H1 (cell line): ENCODE data around the gene NLRP1.

Experiments used
- BRCA1 ChIP-seq: IDR thresholded peaks from 2 replicates; pipeline ENCODE4 v1.6.1; 2012; ENCODE audit warnings: low read depth, low read length, improper control_type of control experiment
- CREB1 ChIP-seq: IDR thresholded peaks from 2 replicates; pipeline ENCODE4 v1.6.1; 2012; ENCODE audit warnings: inconsistent platforms
- EP300 ChIP-seq, 2 experiments: IDR thresholded peaks; 1 replicate in 1 of 2; 2 replicates in 1 of 2; pipeline ENCODE4 v1.6.1; 2011 to 2012; ENCODE audit warnings: low read depth in 2 of 2, low read length in 2 of 2, mild to moderate bottlenecking in 2 of 2, borderline replicate concordance in 1 of 2, inconsistent platforms in 1 of 2, moderate library complexity in 1 of 2
- EZH2 ChIP-seq: fragments of 200-600 bp; sonication (generic); IDR thresholded peaks from 2 replicates; pipeline ENCODE4 v1.7.1; 2012; ENCODE audit warnings: low read depth, mild to moderate bottlenecking, moderate library complexity, low read length, inconsistent platforms; ENCODE audit not compliant: severe bottlenecking
- MAFK ChIP-seq: IDR thresholded peaks from 2 replicates; pipeline ENCODE4 v1.6.1; 2012; ENCODE audit warnings: low read depth, mild to moderate bottlenecking, improper control_type of control experiment, low read length
- POLR2A ChIP-seq, 2 experiments: IDR thresholded peaks; 1 replicate in 1 of 2; 2 replicates in 1 of 2; pipeline ENCODE4 v1.6.1; 2011; ENCODE audit warnings: low read depth in 2 of 2, low read length in 2 of 2, mild to moderate bottlenecking in 2 of 2; ENCODE audit errors: control extremely low read depth in 1 of 2
- RFX5 ChIP-seq: IDR thresholded peaks from 2 replicates; pipeline ENCODE4 v1.6.1; 2011; ENCODE audit warnings: low read depth, low read length, improper control_type of control experiment, borderline replicate concordance
- SIN3A ChIP-seq, 2 experiments: IDR thresholded peaks in 1 of 2; conservative IDR thresholded peaks in 1 of 2; 2 replicates each; pipeline ENCODE4 v1.6.1; 2011 to 2012; ENCODE audit warnings: low read length in 2 of 2, improper control_type of control experiment in 1 of 2, low read depth in 1 of 2, mild to moderate bottlenecking in 1 of 2
- SP1 ChIP-seq: IDR thresholded peaks from 2 replicates; pipeline ENCODE4 v1.6.1; 2011; ENCODE audit warnings: low read depth, low read length
- SP2 ChIP-seq: IDR thresholded peaks from 2 replicates; pipeline ENCODE4 v1.6.1; 2012; ENCODE audit warnings: mild to moderate bottlenecking, low read length, inconsistent platforms
- YY1 ChIP-seq: IDR thresholded peaks from 2 replicates; pipeline ENCODE4 v1.6.1; 2011; ENCODE audit warnings: low read depth, mild to moderate bottlenecking, low read length
- ZNF274 ChIP-seq: IDR thresholded peaks from 2 replicates; pipeline ENCODE4 v1.7.0; 2012; ENCODE audit warnings: low read length, borderline replicate concordance; ENCODE audit errors: extremely low read depth
- TF ChIP-seq, protein P1 (sequence below): IDR thresholded peaks from 2 replicates; pipeline ENCODE4 v1.6.1; 2011; ENCODE audit warnings: low read depth, mild to moderate bottlenecking, low read length; ENCODE audit not compliant: insufficient read depth
- TF ChIP-seq, protein P2 (sequence below), 3 experiments: IDR thresholded peaks; 1 replicate in 2 of 3; 2 replicates in 1 of 3; pipeline versions ENCODE4 v1.5.1 to v1.6.1; 2011; ENCODE audit warnings: low read length in 3 of 3, mild to moderate bottlenecking in 3 of 3, inconsistent platforms in 2 of 3, low read depth in 1 of 3, moderate library complexity in 1 of 3; ENCODE audit not compliant: insufficient read depth in 1 of 3; ENCODE audit errors: control extremely low read depth in 1 of 3

DNA sequence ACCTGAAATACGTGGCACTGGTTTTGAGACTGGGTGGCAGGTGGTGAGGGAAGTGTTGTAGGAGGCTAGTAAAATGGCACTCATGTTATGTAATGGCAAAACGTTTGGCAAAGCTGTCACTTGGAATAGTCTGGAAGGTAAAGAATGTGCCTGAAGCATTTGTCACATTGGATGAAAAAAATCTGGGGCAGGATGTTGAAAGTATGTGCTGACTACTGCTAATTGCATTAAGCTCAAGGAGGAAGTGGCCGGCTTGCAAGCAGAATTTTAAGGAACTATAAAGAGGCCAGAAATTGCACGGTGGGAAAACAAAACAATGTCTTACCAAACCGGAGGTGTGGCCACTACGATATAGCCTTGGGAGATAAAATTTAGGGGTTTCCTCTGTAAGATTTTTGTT, 26.6 kb upstream of the NLRP1 start:
- TF ChIP-seq EP300 (IDR thresholded peaks at IDR 0.05; ENCODE audit: borderline replicate concordance in 1 of 2, low read depth in 2 of 2, low read length in 2 of 2) (no peak), EZH2 (no peak), SP2 (no peak), POLR2A (IDR thresholded peaks at IDR 0.05; ENCODE audit: control extremely low read depth in 1 of 2, low read depth in 2 of 2, low read length in 2 of 2) (no peak), MAFK (no peak), YY1 (no peak), ZNF274 (no peak), SIN3A (conservative IDR thresholded peaks at IDR 0.05 in 1 of 2, IDR thresholded peaks at IDR 0.05 in 1 of 2; ENCODE audit: low read depth in 1 of 2, low read length in 2 of 2) (no peak), CREB1 (no peak), SP1 (no peak), BRCA1 (no peak), RFX5 (no peak)
- TF ChIP-seq, protein P1, sequence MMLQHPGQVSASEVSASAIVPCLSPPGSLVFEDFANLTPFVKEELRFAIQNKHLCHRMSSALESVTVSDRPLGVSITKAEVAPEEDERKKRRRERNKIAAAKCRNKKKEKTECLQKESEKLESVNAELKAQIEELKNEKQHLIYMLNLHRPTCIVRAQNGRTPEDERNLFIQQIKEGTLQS, result no peak
- TF ChIP-seq, protein P2, sequence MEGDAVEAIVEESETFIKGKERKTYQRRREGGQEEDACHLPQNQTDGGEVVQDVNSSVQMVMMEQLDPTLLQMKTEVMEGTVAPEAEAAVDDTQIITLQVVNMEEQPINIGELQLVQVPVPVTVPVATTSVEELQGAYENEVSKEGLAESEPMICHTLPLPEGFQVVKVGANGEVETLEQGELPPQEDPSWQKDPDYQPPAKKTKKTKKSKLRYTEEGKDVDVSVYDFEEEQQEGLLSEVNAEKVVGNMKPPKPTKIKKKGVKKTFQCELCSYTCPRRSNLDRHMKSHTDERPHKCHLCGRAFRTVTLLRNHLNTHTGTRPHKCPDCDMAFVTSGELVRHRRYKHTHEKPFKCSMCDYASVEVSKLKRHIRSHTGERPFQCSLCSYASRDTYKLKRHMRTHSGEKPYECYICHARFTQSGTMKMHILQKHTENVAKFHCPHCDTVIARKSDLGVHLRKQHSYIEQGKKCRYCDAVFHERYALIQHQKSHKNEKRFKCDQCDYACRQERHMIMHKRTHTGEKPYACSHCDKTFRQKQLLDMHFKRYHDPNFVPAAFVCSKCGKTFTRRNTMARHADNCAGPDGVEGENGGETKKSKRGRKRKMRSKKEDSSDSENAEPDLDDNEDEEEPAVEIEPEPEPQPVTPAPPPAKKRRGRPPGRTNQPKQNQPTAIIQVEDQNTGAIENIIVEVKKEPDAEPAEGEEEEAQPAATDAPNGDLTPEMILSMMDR (IDR thresholded peaks at IDR 0.05; ENCODE audit: control extremely low read depth in 1 of 3, insufficient read depth in 1 of 3, low read depth in 1 of 3, low read length in 3 of 3), result no peak
